HEK293 (cell line): ENCODE measurements around the gene MBD5.

ENCODE experiments used
- CTCF ChIA-PET: fragments of 350-600 bp; formaldehyde crosslinking; extraction: SDS; loops from one replicate; lab custom pipeline; 2021; ENCODE audit warnings: antibody characterized with exemption; lab: Yijun Ruan, JAX
- POLR2A ChIA-PET: fragments of 300-600 bp; formaldehyde crosslinking; extraction: SDS; loops from one replicate; lab custom pipeline; 2020; ENCODE audit warnings: antibody characterized with exemption, inconsistent platforms; lab: Yijun Ruan, JAX
- H3K27ac ChIP-seq: fragments of 200-500 bp; sonication (Bioruptor generic); 2 replicates; pipeline ENCODE4 v1.5.1; 2014; ENCODE audit warnings: low read depth, low read length, control low read depth, inconsistent platforms; ENCODE audit errors: extremely low read depth
- H3K36me3 ChIP-seq, 2 experiments: fragments of 200-500 bp in 1 of 2; sonication (Bioruptor generic) in 1 of 2; 1 replicate in 1 of 2; 2 replicates in 1 of 2; pipeline ENCODE4 v1.5.1; 2014 to 2017; ENCODE audit warnings: inconsistent platforms in 2 of 2, low read length in 2 of 2; ENCODE audit not compliant: control insufficient read depth in 2 of 2, insufficient read depth in 1 of 2
- H3K4me1 ChIP-seq: fragments of 200-500 bp; sonication (Bioruptor generic); 2 replicates; pipeline ENCODE4 v1.5.1; 2014; ENCODE audit warnings: mild to moderate bottlenecking, low read length, inconsistent platforms; ENCODE audit not compliant: control insufficient read depth, insufficient read depth
- H3K4me3 ChIP-seq: 2 replicates; pipeline ENCODE4 v1.5.1; 2011; ENCODE audit warnings: low read depth, mild to moderate bottlenecking, control low read depth, low read length, moderate library complexity
- H3K9me3 ChIP-seq: fragments of 200-500 bp; sonication (Bioruptor generic); 2 replicates; pipeline ENCODE4 v1.5.1; 2014; ENCODE audit warnings: low read depth, low read length, inconsistent platforms; ENCODE audit not compliant: control insufficient read depth, insufficient read depth
- HOXD13 ChIP-seq: sonication (generic); formaldehyde crosslinking; IDR thresholded peaks from 2 replicates; pipeline ENCODE4 v1.8.0; 2022; ENCODE audit warnings: missing genetic modification reagents, borderline replicate concordance
- KLF1 ChIP-seq: fragments of 450-650 bp; formaldehyde crosslinking; IDR thresholded peaks from 2 replicates; pipeline ENCODE4 v1.5.1; 2016; ENCODE audit warnings: missing biosample characterization, missing genetic modification characterization
- KLF16 ChIP-seq: fragments of 450-650 bp; formaldehyde crosslinking; IDR thresholded peaks from 2 replicates; pipeline ENCODE4 v1.5.1; 2017; ENCODE audit warnings: missing biosample characterization, missing genetic modification characterization
- PRDM6 ChIP-seq: fragments of 450-650 bp; formaldehyde crosslinking; IDR thresholded peaks from 2 replicates; pipeline ENCODE4 v1.5.1; 2017; ENCODE audit warnings: missing biosample characterization, missing genetic modification characterization
- SCRT1 ChIP-seq: fragments of 450-650 bp; formaldehyde crosslinking; IDR thresholded peaks from 2 replicates; pipeline ENCODE4 v1.5.1; 2016; ENCODE audit warnings: missing biosample characterization, missing genetic modification characterization, borderline replicate concordance
- YY2 ChIP-seq: fragments of 450-650 bp; formaldehyde crosslinking; IDR thresholded peaks from 2 replicates; pipeline ENCODE4 v1.5.1; 2016; ENCODE audit warnings: missing biosample characterization, missing genetic modification characterization
- ZNF133 ChIP-seq: fragments of 450-650 bp; formaldehyde crosslinking; IDR thresholded peaks from 2 replicates; pipeline ENCODE4 v1.5.1; 2016; ENCODE audit warnings: missing biosample characterization, missing genetic modification characterization
- ZNF214 ChIP-seq: fragments of 450-650 bp; formaldehyde crosslinking; IDR thresholded peaks from 2 replicates; pipeline ENCODE4 v1.5.1; 2017; ENCODE audit warnings: missing biosample characterization, mild to moderate bottlenecking, missing genetic modification characterization, borderline replicate concordance
- ZNF266 ChIP-seq: fragments of 450-650 bp; formaldehyde crosslinking; IDR thresholded peaks from 2 replicates; pipeline ENCODE4 v1.5.1; 2016; ENCODE audit warnings: missing biosample characterization, missing genetic modification characterization, low read depth
- ZNF280D ChIP-seq: fragments of 450-650 bp; formaldehyde crosslinking; IDR thresholded peaks from 2 replicates; pipeline ENCODE4 v1.5.1; 2016; ENCODE audit warnings: missing biosample characterization, missing genetic modification characterization
- ZNF354C ChIP-seq: fragments of 450-650 bp; formaldehyde crosslinking; IDR thresholded peaks from 2 replicates; pipeline ENCODE4 v1.5.1; 2016; ENCODE audit warnings: missing biosample characterization, missing genetic modification characterization, low read depth, borderline replicate concordance
- ZNF362 ChIP-seq: fragments of 450-650 bp; formaldehyde crosslinking; IDR thresholded peaks from 2 replicates; pipeline ENCODE4 v1.5.1; 2016; ENCODE audit warnings: missing biosample characterization, missing genetic modification characterization
- ZNF488 ChIP-seq: fragments of 450-650 bp; formaldehyde crosslinking; IDR thresholded peaks from 2 replicates; pipeline ENCODE4 v1.5.1; 2016; ENCODE audit warnings: missing biosample characterization, missing genetic modification characterization
- ZNF518A ChIP-seq: fragments of 450-650 bp; formaldehyde crosslinking; conservative IDR thresholded peaks from 2 replicates; pipeline ENCODE4 v1.5.1; 2016; ENCODE audit warnings: low read depth, missing biosample characterization, missing genetic modification characterization
- ZNF580 ChIP-seq: fragments of 450-650 bp; formaldehyde crosslinking; IDR thresholded peaks from 2 replicates; pipeline ENCODE4 v1.5.1; 2016; ENCODE audit warnings: missing biosample characterization, missing genetic modification characterization
- ZNF585B ChIP-seq: fragments of 450-650 bp; formaldehyde crosslinking; IDR thresholded peaks from 2 replicates; pipeline ENCODE4 v1.5.1; 2016; ENCODE audit warnings: missing biosample characterization, missing genetic modification characterization
- ZNF629 ChIP-seq: fragments of 450-650 bp; formaldehyde crosslinking; IDR thresholded peaks from 2 replicates; pipeline ENCODE4 v1.5.1; 2017; ENCODE audit warnings: missing biosample characterization, missing genetic modification characterization
- ZNF654 ChIP-seq: fragments of 450-650 bp; formaldehyde crosslinking; IDR thresholded peaks from 2 replicates; pipeline ENCODE4 v1.5.1; 2016; ENCODE audit warnings: low read depth, missing biosample characterization, missing genetic modification characterization

MBD5 gene

GRCh38 chr2:148458171-148458570 lies 437.3 kb downstream of the MBD5 start:
- ChIA-PET POLR2A (no interaction called here), CTCF (no interaction called here)
- Histone ChIP-seq H3K4me1 (peaks cover 4% of the 10 kb centered on the region; the same call in 1 of the 2 replicates), H3K27ac (no peak overlapping the region), H3K36me3 (no peaks in the 10 kb centered on the region), H3K4me3 (no peak overlapping the region), H3K9me3 (no peaks in the 10 kb centered on the region)
- TF ChIP-seq HOXD13 = no peak
- no peak for TF ChIP-seq ZNF585B
- no peak for TF ChIP-seq ZNF362 (tag by site-specific recombination)
- TF ChIP-seq ZNF280D (tag by site-specific recombination) = no peak
- TF ChIP-seq ZNF214 = no peak
- no peak for TF ChIP-seq ZNF266 (tag by site-specific recombination)
- no peak for TF ChIP-seq KLF16 (tag by site-specific recombination)
- no peak for TF ChIP-seq ZNF580
- no peak for TF ChIP-seq ZNF518A (tag by site-specific recombination)
- no peak for TF ChIP-seq ZNF488 (tag by site-specific recombination)
- no peak for TF ChIP-seq ZNF629 (tag by site-specific recombination)
- no peak for TF ChIP-seq YY2
- no peak for TF ChIP-seq ZNF654 (tag by site-specific recombination)
- no peak for TF ChIP-seq KLF1 (tag by site-specific recombination)
- no peak for TF ChIP-seq SCRT1 (tag by site-specific recombination)

DNA sequence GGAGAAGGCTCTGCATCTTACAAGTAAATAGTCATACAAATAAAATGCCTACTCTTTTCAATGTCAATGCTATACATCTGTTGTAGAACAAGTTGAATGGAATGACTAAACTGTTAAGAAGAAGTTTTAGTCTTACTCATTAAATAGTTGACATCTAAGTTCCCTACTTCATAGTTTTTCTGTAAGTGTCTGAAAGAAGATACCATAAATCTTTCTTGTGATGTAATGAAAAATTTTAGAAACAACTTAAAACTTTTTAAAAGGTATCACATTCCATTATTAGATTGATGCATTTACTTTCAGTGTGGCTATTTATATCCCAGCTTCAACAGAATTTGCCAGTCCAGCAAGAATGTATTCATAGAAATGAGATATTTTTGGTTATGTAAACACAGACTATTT lies 438.5 kb downstream of the MBD5 start:
- CTCF ChIA-PET = no interaction called here
- Histone ChIP-seq H3K4me1 (peaks cover 4% of the 10 kb centered on the region; the same call in 1 of the 2 replicates), H3K36me3 (no peaks in the 10 kb centered on the region), H3K27ac (no peak overlapping the region), H3K9me3 (no peaks in the 10 kb centered on the region), H3K4me3 (no peak overlapping the region)
- TF ChIP-seq PRDM6 (tag by site-specific recombination) (peak; percentile 58), ZNF133 (tag by site-specific recombination) (no peak), ZNF354C (tag by site-specific recombination) (no peak)
- POLR2A ChIA-PET = no interaction called here
